HepG2 (cell line): ENCODE measurements around the gene TPX2. TPM values are rescaled to one million over a fixed set of nuclear protein-coding genes. Genes with fewer than 3 reads are reported as not detected.

Experiments used
- KDM5A ChIP-seq: fragments of 200-600 bp; sonication (generic); IDR thresholded peaks from 2 replicates; pipeline ENCODE4 v1.7.0; 2018; ENCODE audit warnings: antibody characterized with exemption, mild to moderate bottlenecking, low read length, borderline replicate concordance
- MED8 ChIP-seq: sonication (generic); formaldehyde crosslinking; IDR thresholded peaks from 2 replicates; pipeline ENCODE4 v1.8.1; 2023; ENCODE audit warnings: mild to moderate bottlenecking, missing genetic modification reagents; ENCODE audit not compliant: insufficient replicate concordance
- POLR2AphosphoS2 ChIP-seq: IDR thresholded peaks from 2 replicates; pipeline ENCODE4 v1.6.1; 2011; ENCODE audit warnings: low read depth, low read length, improper control_type of control experiment
- ZNF598 ChIP-seq: sonication (generic); formaldehyde crosslinking; IDR thresholded peaks from 2 replicates; pipeline ENCODE4 v1.5.1; 2020; ENCODE audit warnings: mild to moderate bottlenecking, missing genetic modification reagents, borderline replicate concordance
- ZNF839 ChIP-seq: sonication (generic); formaldehyde crosslinking; IDR thresholded peaks from 2 replicates; pipeline ENCODE4 v1.4.0; 2020; ENCODE audit warnings: missing genetic modification reagents, mild to moderate bottlenecking, borderline replicate concordance
- ZNF883 ChIP-seq: sonication (generic); formaldehyde crosslinking; IDR thresholded peaks from 2 replicates; pipeline ENCODE4 v1.5.1; 2020; ENCODE audit warnings: mild to moderate bottlenecking, missing genetic modification reagents; ENCODE audit errors: not compliant biosample characterization
- polyA plus RNA-seq, 8 experiments: library from polyadenylated mRNA; depleted of rRNA in 3 of 8; stranded (reverse) in 7 of 8; unstranded in 1 of 8; fragments of >200 nt; fragmentation: Illumina TruSeq in 4 of 8; extraction: Trizol in 4 of 8; gene quantifications; 2 replicates each; pipeline versions ENCODE4 v1.2.1 to v1.2.3, GENCODE V29; 2011 to 2016; ENCODE audit warnings: low read depth in 4 of 8, missing spikeins in 1 of 8, mixed read lengths in 1 of 8; ENCODE audit not compliant: insufficient read depth in 1 of 8
- total RNA-seq, 5 experiments: library from RNA; depleted of rRNA; stranded (reverse); fragments of >200 nt; fragmentation: Illumina TruSeq; extraction: Trizol; gene quantifications; 2 replicates each; pipeline ENCODE4 v1.2.3, GENCODE V29; 2016; ENCODE audit warnings: low read depth in 1 of 5
- TF ChIP-seq, protein P1 (sequence below), 2 experiments: fragments of 450-650 bp in 1 of 2; sonication (generic) in 1 of 2; formaldehyde crosslinking in 1 of 2; IDR thresholded peaks; 2 replicates each; pipeline versions ENCODE4 v1.6.1 to v1.8.0; 2016 to 2022; ENCODE audit warnings: antibody characterized with exemption in 1 of 2, mild to moderate bottlenecking in 1 of 2, missing genetic modification reagents in 1 of 2
- TF ChIP-seq, protein P2 (sequence below): sonication (generic); formaldehyde crosslinking; IDR thresholded peaks from 2 replicates; pipeline ENCODE4 v1.4.0; 2020; ENCODE audit warnings: missing genetic modification reagents
- TF ChIP-seq, protein P3 (sequence below): sonication (generic); formaldehyde crosslinking; IDR thresholded peaks from 2 replicates; pipeline ENCODE4 v1.8.1; 2022; ENCODE audit warnings: mild to moderate bottlenecking, missing genetic modification reagents

Gene TPX2
- total and polyA plus RNA-seq, 2 of the 13 experiments (the other 11 are each of a cell fraction or from before 2014, with no cell fraction given) = 34.3 to 124 TPM

DNA sequence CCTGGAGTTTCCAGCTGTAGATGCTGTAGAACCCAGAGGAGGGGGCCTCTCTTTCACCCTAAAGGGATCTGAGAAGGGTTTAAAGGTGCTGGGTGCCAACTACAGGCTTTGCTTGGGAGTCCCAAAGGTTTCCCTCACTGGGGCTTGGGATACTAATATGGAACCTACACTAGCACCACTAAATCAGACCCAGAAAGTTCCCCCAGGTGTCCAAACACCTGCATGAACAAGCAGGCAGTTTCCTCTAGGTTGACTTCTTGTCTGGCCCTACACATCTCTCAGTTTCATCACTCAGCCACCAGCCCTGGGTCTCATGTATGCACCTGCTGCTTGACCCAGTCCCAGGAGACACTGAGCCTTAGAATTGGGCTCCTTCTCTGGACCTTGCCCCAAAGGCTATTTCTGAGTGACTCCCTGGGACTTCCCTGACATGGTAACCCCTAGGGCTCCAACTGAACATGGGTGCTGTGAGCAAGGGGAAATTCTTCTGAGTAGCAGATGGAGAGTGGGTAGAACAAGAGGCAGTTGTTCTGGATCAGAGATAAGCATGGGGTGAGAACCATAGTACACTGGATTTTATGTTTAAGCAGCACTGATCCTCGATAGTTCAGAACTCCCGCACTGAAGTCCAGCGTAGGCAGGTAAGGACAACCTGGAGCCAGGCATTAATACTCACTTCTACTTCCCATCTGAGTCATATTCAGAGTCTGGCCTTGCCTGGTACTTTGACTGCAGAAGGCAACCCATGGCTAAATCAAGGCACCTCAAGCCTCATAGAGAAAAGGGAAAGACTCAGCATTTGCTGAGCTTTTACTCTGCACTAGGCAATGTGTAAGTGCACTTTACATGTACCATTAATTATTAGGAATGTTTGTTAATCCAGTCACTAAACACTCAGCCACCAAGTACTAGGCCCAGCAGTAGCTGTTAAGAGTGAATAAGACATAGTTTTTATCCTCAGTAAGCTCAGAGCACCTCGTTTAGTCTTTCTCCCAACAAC is 33.2 kb upstream of the TPX2 start (continued):
- TF ChIP-seq, protein P1, sequence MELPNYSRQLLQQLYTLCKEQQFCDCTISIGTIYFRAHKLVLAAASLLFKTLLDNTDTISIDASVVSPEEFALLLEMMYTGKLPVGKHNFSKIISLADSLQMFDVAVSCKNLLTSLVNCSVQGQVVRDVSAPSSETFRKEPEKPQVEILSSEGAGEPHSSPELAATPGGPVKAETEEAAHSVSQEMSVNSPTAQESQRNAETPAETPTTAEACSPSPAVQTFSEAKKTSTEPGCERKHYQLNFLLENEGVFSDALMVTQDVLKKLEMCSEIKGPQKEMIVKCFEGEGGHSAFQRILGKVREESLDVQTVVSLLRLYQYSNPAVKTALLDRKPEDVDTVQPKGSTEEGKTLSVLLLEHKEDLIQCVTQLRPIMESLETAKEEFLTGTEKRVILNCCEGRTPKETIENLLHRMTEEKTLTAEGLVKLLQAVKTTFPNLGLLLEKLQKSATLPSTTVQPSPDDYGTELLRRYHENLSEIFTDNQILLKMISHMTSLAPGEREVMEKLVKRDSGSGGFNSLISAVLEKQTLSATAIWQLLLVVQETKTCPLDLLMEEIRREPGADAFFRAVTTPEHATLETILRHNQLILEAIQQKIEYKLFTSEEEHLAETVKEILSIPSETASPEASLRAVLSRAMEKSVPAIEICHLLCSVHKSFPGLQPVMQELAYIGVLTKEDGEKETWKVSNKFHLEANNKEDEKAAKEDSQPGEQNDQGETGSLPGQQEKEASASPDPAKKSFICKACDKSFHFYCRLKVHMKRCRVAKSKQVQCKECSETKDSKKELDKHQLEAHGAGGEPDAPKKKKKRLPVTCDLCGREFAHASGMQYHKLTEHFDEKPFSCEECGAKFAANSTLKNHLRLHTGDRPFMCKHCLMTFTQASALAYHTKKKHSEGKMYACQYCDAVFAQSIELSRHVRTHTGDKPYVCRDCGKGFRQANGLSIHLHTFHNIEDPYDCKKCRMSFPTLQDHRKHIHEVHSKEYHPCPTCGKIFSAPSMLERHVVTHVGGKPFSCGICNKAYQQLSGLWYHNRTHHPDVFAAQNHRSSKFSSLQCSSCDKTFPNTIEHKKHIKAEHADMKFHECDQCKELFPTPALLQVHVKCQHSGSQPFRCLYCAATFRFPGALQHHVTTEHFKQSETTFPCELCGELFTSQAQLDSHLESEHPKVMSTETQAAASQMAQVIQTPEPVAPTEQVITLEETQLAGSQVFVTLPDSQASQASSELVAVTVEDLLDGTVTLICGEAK (IDR thresholded peaks at IDR 0.05) = no peak
- TF ChIP-seq, protein P1 (CRISPR knock-in tag; IDR thresholded peaks at IDR 0.05) = peak; percentile 42; the same call in 1 of the 2 replicates
- peak; percentile 73; the same call in 1 of the 2 replicates for TF ChIP-seq ZNF598 (CRISPR knock-in tag)
- TF ChIP-seq, protein P2, sequence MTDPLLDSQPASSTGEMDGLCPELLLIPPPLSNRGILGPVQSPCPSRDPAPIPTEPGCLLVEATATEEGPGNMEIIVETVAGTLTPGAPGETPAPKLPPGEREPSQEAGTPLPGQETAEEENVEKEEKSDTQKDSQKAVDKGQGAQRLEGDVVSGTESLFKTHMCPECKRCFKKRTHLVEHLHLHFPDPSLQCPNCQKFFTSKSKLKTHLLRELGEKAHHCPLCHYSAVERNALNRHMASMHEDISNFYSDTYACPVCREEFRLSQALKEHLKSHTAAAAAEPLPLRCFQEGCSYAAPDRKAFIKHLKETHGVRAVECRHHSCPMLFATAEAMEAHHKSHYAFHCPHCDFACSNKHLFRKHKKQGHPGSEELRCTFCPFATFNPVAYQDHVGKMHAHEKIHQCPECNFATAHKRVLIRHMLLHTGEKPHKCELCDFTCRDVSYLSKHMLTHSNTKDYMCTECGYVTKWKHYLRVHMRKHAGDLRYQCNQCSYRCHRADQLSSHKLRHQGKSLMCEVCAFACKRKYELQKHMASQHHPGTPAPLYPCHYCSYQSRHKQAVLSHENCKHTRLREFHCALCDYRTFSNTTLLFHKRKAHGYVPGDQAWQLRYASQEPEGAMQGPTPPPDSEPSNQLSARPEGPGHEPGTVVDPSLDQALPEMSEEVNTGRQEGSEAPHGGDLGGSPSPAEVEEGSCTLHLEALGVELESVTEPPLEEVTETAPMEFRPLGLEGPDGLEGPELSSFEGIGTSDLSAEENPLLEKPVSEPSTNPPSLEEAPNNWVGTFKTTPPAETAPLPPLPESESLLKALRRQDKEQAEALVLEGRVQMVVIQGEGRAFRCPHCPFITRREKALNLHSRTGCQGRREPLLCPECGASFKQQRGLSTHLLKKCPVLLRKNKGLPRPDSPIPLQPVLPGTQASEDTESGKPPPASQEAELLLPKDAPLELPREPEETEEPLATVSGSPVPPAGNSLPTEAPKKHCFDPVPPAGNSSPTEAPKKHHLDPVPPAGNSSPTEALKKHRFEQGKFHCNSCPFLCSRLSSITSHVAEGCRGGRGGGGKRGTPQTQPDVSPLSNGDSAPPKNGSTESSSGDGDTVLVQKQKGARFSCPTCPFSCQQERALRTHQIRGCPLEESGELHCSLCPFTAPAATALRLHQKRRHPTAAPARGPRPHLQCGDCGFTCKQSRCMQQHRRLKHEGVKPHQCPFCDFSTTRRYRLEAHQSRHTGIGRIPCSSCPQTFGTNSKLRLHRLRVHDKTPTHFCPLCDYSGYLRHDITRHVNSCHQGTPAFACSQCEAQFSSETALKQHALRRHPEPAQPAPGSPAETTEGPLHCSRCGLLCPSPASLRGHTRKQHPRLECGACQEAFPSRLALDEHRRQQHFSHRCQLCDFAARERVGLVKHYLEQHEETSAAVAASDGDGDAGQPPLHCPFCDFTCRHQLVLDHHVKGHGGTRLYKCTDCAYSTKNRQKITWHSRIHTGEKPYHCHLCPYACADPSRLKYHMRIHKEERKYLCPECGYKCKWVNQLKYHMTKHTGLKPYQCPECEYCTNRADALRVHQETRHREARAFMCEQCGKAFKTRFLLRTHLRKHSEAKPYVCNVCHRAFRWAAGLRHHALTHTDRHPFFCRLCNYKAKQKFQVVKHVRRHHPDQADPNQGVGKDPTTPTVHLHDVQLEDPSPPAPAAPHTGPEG (CRISPR knock-in tag) = 0 out of 2 replicates have a peak, but pooled peaks have one; percentile 10
- 0 out of 2 replicates have a peak, but pooled peaks have one; percentile 26 for TF ChIP-seq POLR2AphosphoS2
- peak; percentile 56 for TF ChIP-seq ZNF883 (CRISPR knock-in tag)
- TF ChIP-seq ZNF839 (CRISPR knock-in tag) = peak; percentile 42; the same call in 1 of the 2 replicates
- TF ChIP-seq, protein P3, sequence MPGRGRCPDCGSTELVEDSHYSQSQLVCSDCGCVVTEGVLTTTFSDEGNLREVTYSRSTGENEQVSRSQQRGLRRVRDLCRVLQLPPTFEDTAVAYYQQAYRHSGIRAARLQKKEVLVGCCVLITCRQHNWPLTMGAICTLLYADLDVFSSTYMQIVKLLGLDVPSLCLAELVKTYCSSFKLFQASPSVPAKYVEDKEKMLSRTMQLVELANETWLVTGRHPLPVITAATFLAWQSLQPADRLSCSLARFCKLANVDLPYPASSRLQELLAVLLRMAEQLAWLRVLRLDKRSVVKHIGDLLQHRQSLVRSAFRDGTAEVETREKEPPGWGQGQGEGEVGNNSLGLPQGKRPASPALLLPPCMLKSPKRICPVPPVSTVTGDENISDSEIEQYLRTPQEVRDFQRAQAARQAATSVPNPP (CRISPR knock-in tag) = 0 out of 2 replicates have a peak, but pooled peaks have one; percentile 63
- peak; percentile 38 for TF ChIP-seq MED8 (CRISPR knock-in tag)
- no peak for TF ChIP-seq KDM5A
